Astrocyte of the spinal cord (primary cell): ENCODE measurements around the gene SIRT6.
"Not testable (repeated sequence)": the region's sequence is repeated elsewhere in the genome, so short reads cannot be mapped to it uniquely, and the experiment has no call there.

Experiments used
- DNase-seq: peaks from one replicate; pipeline ENCODE4 v3.0.0; 2011; ENCODE audit warnings: low read depth, low spot score
- H3K4me3 ChIP-seq: 2 replicates; pipeline ENCODE4 v1.5.1; 2011; ENCODE audit warnings: low read depth, mild to moderate bottlenecking, low read length, moderate library complexity
- CTCF ChIP-seq: IDR thresholded peaks from 2 replicates; pipeline ENCODE4 v1.5.1; 2012; ENCODE audit warnings: low read depth, mild to moderate bottlenecking, low read length, inconsistent platforms
- in situ Hi-C: cut with HindIII; loops from 2 replicates; pipeline ENCODE4 v1.10.0; 2017; ENCODE audit warnings: low sequenced_read_pairs

The SIRT6 gene

DNA sequence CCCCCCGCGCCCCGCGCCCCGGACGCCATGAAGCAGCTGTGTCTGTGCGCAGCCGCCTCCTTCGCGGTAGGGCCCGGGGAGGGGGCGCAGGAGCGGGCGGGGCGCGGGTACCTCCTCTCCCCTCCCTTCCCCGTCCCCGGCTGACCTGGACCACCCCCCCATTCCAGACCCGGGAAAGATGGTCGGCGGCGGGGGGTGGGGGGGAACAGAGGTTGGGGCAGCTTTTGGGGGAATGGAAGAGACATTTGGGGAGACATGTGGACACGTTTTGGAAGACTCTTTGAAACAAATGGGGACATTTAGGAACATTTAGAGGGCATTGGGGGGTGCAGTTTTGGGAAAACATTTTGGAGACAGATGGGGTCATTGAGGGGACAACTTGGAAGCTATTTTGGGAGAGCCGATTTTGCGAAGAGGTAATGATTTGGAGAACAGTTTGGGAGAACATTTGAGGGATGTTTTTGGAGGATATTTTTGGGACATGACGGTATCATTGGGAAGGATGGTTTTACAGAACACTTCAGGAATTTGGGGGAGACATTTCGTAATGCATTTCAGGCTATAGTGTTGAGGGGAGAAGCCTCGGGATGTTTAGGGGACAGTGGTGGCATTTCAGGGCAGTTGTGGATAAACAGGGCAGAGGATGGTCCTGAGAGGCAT is 16.2 kb upstream of the SIRT6 start:
- no peak for TF ChIP-seq CTCF
- no peak for DNase-seq
- in situ Hi-C loops, result no loop called here
- H3K4me3 ChIP-seq, result no peak overlapping the region

DNA sequence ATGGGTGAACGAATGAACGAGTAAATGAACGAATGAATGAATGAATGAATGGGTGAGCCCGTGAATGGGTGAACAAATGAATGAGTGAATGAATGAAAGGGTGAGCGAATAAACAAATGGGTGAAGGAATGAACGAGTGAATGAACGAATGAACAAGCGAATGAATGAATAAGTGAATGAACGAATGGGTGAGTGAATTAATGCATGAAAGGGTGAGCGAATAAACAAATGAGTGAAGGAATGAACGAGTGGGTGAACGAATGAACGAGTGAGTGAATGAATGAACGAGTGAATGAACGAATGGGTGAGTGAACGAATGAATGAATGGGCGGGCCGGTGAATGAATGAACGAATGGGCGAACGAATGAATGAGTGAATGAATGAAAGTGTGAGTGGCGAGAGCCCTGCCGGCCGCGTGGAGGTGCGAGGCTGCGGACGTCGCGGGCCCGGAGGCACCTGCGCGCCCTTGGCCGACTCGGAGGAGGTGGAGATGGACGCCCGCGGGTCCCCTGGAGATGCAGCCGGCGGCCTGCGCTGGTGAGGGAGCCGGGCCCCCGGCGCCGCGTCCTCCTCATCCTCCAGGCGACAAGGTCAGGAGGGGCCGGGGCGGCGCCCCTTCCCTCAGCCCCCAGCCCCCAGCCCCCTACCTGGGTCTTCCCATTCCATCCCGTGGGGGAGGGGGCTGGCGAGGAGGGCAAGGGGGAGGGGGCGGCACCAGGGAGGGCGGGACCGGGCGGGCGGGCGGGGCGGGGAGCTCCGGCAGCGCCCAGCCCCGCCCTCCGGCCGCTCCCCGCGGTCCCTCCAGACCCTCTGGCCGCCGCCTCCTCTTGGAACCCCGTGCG is 15.5 kb upstream of the SIRT6 start:
- H3K4me3 ChIP-seq, result no peak overlapping the region
- no peak for TF ChIP-seq CTCF
- DNase-seq, result no peak
- in situ Hi-C loops, result no loop called here

- H3K4me3 ChIP-seq, result no peak overlapping the region
- DNase-seq, result no peak
- no peak for TF ChIP-seq CTCF
- in situ Hi-C loops, result no loop called here
Observed at GRCh38 chr19:4197228-4197624, 14.9 kb upstream of the SIRT6 start.

- no peak overlapping the region for H3K4me3 ChIP-seq
- no peak for TF ChIP-seq CTCF
- in situ Hi-C loops, result no loop called here
- no peak for DNase-seq
Observed at GRCh38 chr19:4196587-4197148, 14.3 kb upstream of the SIRT6 start.

DNA sequence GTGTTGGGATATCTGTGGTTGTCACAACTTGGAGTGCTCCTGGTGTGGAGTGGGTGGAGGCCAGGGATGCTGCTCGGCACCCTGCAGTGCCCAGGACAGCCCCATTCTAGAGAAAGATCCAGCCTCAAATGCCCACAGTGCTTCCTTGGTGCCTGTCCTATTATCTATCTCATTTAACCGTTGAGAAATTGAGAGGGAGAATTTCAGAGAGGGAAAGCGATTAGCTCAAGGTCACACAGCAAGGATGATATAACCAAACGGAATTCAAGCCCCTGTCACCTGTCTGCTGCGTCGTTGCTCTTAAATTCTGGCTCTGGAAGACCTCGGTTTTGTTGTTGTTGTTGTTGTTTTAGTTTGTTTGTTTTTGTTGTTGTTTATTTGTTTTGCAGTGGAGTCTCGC is 13.6 kb upstream of the SIRT6 start:
- no peak for DNase-seq
- in situ Hi-C loops, result no loop called here
- H3K4me3 ChIP-seq, result no peak overlapping the region
- no peak for TF ChIP-seq CTCF

GRCh38 chr19:4194353-4194752 is 12.0 kb upstream of the SIRT6 start:
- TF ChIP-seq CTCF, result no peak
- H3K4me3 ChIP-seq, result no peak overlapping the region
- in situ Hi-C loops, result no loop called here
- DNase-seq, result no peak

- H3K4me3 ChIP-seq, in situ Hi-C loops, DNase-seq: not testable (repeated sequence)
Observed at GRCh38 chr19:4192537-4192936, 10.2 kb upstream of the SIRT6 start.
